G401 (cell line): ENCODE data around the gene PTPRG. TPM values are rescaled to one million over a fixed set of nuclear protein-coding genes. Genes with fewer than 3 reads are reported as not detected.

Experiments
- DNase-seq: peaks from one replicate; pipeline ENCODE4 v3.0.0-alpha.2; 2015; ENCODE audit warnings: low spot score
- in situ Hi-C: cut with HindIII; loops from 2 replicates; pipeline ENCODE4 v1.10.0; 2016; ENCODE audit warnings: low sequenced_read_pairs, mixed read lengths
- total RNA-seq: library from RNA; depleted of rRNA; stranded (reverse); fragments of >200 nt; shearing (Covaris generic); gene quantifications from 2 replicates; pipeline ENCODE4 v1.2.3, GENCODE V29; 2014

PTPRG gene
- total RNA-seq, 1 experiment from 2014 or later, result 1.4 TPM

- DNase-seq, result no peak
- in situ Hi-C loops, result no loop called here
Observed at GRCh38 chr3:61768284-61769037, 207.1 kb downstream of the PTPRG start.

GRCh38 chr3:61769266-61769990, 208.1 kb downstream of the PTPRG start:
- DNase-seq, result no peak
- in situ Hi-C loops, result no loop called here

GRCh38 chr3:61771976-61772375, 210.6 kb downstream of the PTPRG start:
- DNase-seq, result no peak
- in situ Hi-C loops, result no loop called here

GRCh38 chr3:61772456-61772855, 211.1 kb downstream of the PTPRG start:
- in situ Hi-C loops, result no loop called here
- DNase-seq, result no peak

GRCh38 chr3:61774279-61774890, 213.0 kb downstream of the PTPRG start:
- DNase-seq, result no peak
- in situ Hi-C loops, result no loop called here

- no peak for DNase-seq
- in situ Hi-C loops, result no loop called here
Observed at GRCh38 chr3:61776390-61776789, 215.0 kb downstream of the PTPRG start.

GRCh38 chr3:61777483-61777882, 216.1 kb downstream of the PTPRG start:
- no peak for DNase-seq
- in situ Hi-C loops, result no loop called here

GRCh38 chr3:61778095-61778494, 216.7 kb downstream of the PTPRG start:
- in situ Hi-C loops, result no loop called here
- DNase-seq, result no peak

- DNase-seq, result no peak
Observed at GRCh38 chr3:61780016-61780415, 218.6 kb downstream of the PTPRG start.

GRCh38 chr3:61780455-61781228, 219.3 kb downstream of the PTPRG start:
- in situ Hi-C loops, result no loop called here
- no peak for DNase-seq

More at GRCh38 chr3:61780016-61780415, 218.6 kb downstream of the PTPRG start:
- in situ Hi-C loops, result no loop called here

- in situ Hi-C loops, result no loop called here
- DNase-seq, result no peak
Observed at GRCh38 chr3:61783993-61784718, 222.8 kb downstream of the PTPRG start.

GRCh38 chr3:61788623-61789507, 227.5 kb downstream of the PTPRG start:
- no peak for DNase-seq
- in situ Hi-C loops, result no loop called here

- in situ Hi-C loops, result no loop called here
- DNase-seq, result no peak
Observed at GRCh38 chr3:61789861-61790260, 228.5 kb downstream of the PTPRG start.

GRCh38 chr3:61790411-61790810, 229.0 kb downstream of the PTPRG start:
- DNase-seq, result no peak
- in situ Hi-C loops, result no loop called here

GRCh38 chr3:61793056-61793455, 231.7 kb downstream of the PTPRG start:
- in situ Hi-C loops, result no loop called here

GRCh38 chr3:61793521-61793920, 232.2 kb downstream of the PTPRG start:
- peak; percentile 13 for DNase-seq
- in situ Hi-C loops, result no loop called here

More at GRCh38 chr3:61793056-61793455, 231.7 kb downstream of the PTPRG start:
- no peak for DNase-seq

- DNase-seq, result no peak
- in situ Hi-C loops, result no loop called here
Observed at GRCh38 chr3:61794341-61794740, 233.0 kb downstream of the PTPRG start.

- DNase-seq, result no peak
- in situ Hi-C loops, result no loop called here
Observed at GRCh38 chr3:61794961-61795360, 233.6 kb downstream of the PTPRG start.
